ENCODE measurements around the gene OR11A1.

GRCh38 chr6:29483735-29484134, 26.9 kb upstream of the OR11A1 start:
- TF ChIP-seq CTCF (IDR thresholded peaks at IDR 0.05) (no peak), POLR2A (IDR thresholded peaks at IDR 0.05) (no peak)

Data from adrenal gland (tissue), 5 donors.